ENCODE data around the gene TTC17. TPM values are rescaled to one million over a fixed set of nuclear protein-coding genes. Genes with fewer than 3 reads are reported as not detected.

TTC17 gene
- total RNA-seq, 1 donor from 2014 or later: 56.7 TPM

- TF ChIP-seq, protein P1, sequence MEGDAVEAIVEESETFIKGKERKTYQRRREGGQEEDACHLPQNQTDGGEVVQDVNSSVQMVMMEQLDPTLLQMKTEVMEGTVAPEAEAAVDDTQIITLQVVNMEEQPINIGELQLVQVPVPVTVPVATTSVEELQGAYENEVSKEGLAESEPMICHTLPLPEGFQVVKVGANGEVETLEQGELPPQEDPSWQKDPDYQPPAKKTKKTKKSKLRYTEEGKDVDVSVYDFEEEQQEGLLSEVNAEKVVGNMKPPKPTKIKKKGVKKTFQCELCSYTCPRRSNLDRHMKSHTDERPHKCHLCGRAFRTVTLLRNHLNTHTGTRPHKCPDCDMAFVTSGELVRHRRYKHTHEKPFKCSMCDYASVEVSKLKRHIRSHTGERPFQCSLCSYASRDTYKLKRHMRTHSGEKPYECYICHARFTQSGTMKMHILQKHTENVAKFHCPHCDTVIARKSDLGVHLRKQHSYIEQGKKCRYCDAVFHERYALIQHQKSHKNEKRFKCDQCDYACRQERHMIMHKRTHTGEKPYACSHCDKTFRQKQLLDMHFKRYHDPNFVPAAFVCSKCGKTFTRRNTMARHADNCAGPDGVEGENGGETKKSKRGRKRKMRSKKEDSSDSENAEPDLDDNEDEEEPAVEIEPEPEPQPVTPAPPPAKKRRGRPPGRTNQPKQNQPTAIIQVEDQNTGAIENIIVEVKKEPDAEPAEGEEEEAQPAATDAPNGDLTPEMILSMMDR (IDR thresholded peaks at IDR 0.05; ENCODE audit: insufficient read depth, low read depth, low read length): no peak
- no peak for TF ChIP-seq EZH2 (IDR thresholded peaks at IDR 0.05; ENCODE audit: insufficient read depth, low read length)
- Mint-ChIP-seq H3K36me3 (ENCODE audit: low read depth, unreplicated experiment) (no peaks in the 10 kb centered on the region), H3K4me3 (ENCODE audit: unreplicated experiment) (no peak overlapping the region), H3K4me1 (ENCODE audit: low read depth, unreplicated experiment) (peaks cover 33% of the 10 kb centered on the region), H3K27ac (ENCODE audit: unreplicated experiment) (no peak overlapping the region), H3K27me3 (ENCODE audit: low read depth, unreplicated experiment) (no peaks in the 10 kb centered on the region), H3K9me3 (ENCODE audit: unreplicated experiment) (no peaks in the 10 kb centered on the region)
- Histone ChIP-seq H3K79me2 (ENCODE audit: insufficient read depth, low read length) (peaks cover 74% of the 10 kb centered on the region), H4K20me1 (ENCODE audit: insufficient read depth, low read length) (peaks cover 78% of the 10 kb centered on the region), H3K27ac (ENCODE audit: low read depth, low read length) (no peak overlapping the region), H2AFZ (ENCODE audit: low read depth, low read length) (no peak overlapping the region), H3K4me1 (ENCODE audit: insufficient read depth, low read length) (peaks cover 5% of the 10 kb centered on the region), H3K4me2 (ENCODE audit: low read length) (peak overlapping the region; percentile 40), H3K4me3 (ENCODE audit: insufficient read depth, low read depth, low read length) (no peak overlapping the region), H3K36me3 (ENCODE audit: insufficient read depth, low read length) (peaks cover 4% of the 10 kb centered on the region), H3K27me3 (ENCODE audit: insufficient read depth, low read length) (no peaks in the 10 kb centered on the region), H3K9ac (ENCODE audit: low read length) (no peak overlapping the region), H3K9me3 (ENCODE audit: insufficient read depth, low read depth, low read length) (no peaks in the 10 kb centered on the region)
- DNase-seq (ENCODE audit: low read depth) (peak; percentile 1), FAIRE-seq (no peak)
These were observed 42.8 kb upstream of the TTC17 start for GRCh38 chr11:43315966-43316365.

DNA sequence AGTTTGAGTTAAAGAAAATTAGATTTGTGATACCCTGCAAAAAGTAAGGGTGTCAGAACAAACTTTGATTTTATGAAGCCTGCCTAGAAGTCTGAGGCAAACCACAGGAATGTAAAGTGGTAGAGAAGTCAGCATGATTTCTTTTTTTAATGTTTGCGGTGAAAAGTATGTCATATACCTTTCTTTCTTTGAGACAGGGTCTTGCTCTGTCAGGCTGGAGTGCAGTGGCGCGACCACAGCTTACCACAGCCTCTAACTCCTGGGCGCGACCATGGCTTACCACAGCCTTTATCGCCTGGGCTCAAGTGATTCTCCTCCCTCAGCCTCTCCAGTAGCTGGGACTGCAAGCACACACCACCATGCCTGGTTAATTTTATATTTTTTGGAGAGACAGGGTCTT, 42.3 kb upstream of the TTC17 start:
- Mint-ChIP-seq H3K9me3 (ENCODE audit: unreplicated experiment) (no peaks in the 10 kb centered on the region), H3K27me3 (ENCODE audit: low read depth, unreplicated experiment) (no peaks in the 10 kb centered on the region), H3K27ac (ENCODE audit: unreplicated experiment) (peak overlapping the region; percentile 69), H3K36me3 (ENCODE audit: low read depth, unreplicated experiment) (no peaks in the 10 kb centered on the region), H3K4me3 (ENCODE audit: unreplicated experiment) (no peak overlapping the region), H3K4me1 (ENCODE audit: low read depth, unreplicated experiment) (peaks cover 33% of the 10 kb centered on the region)
- H2AFZ ChIP-seq (ENCODE audit: low read depth, low read length): no peak overlapping the region
- peaks cover 78% of the 10 kb centered on the region for H4K20me1 ChIP-seq (ENCODE audit: insufficient read depth, low read length)
- peaks cover 5% of the 10 kb centered on the region for H3K4me1 ChIP-seq (ENCODE audit: insufficient read depth, low read length)
- peaks cover 74% of the 10 kb centered on the region for H3K79me2 ChIP-seq (ENCODE audit: insufficient read depth, low read length)
- no peak for TF ChIP-seq EZH2 (IDR thresholded peaks at IDR 0.05; ENCODE audit: insufficient read depth, low read length)
- TF ChIP-seq, protein P1 (IDR thresholded peaks at IDR 0.05; ENCODE audit: insufficient read depth, low read depth, low read length): no peak
- H3K36me3 ChIP-seq (ENCODE audit: insufficient read depth, low read length): peaks cover 4% of the 10 kb centered on the region
- H3K4me3 ChIP-seq (ENCODE audit: insufficient read depth, low read depth, low read length): no peak overlapping the region
- peak overlapping the region; percentile 40 for H3K4me2 ChIP-seq (ENCODE audit: low read length)
- no peaks in the 10 kb centered on the region for H3K9me3 ChIP-seq (ENCODE audit: insufficient read depth, low read depth, low read length)
- FAIRE-seq (no peak), DNase-seq (ENCODE audit: low read depth) (peak; percentile 76)
- H3K27ac ChIP-seq (ENCODE audit: low read depth, low read length): no peak overlapping the region
- H3K9ac ChIP-seq (ENCODE audit: low read length): no peak overlapping the region
- H3K27me3 ChIP-seq (ENCODE audit: insufficient read depth, low read length): no peaks in the 10 kb centered on the region

DNA sequence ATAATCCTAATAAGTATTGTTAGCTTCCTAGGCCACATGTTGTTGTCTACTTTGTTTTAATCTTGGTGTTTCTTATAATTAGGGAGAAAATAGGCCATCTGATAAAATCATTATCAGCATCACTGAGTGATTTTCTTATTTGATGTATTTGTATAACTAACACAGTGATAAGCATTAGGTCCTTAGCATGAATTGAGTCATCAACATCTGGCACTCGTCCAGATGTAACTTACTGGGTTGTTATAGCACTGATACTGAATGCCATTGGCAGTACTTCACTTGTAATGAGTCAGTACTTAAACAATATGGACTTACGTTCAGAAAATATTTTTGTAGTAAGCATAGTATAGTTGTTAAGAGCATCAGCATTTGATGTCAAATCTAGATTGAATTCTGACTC, 30.7 kb upstream of the TTC17 start:
- peaks cover 12% of the 10 kb centered on the region for H3K4me1 Mint-ChIP-seq (ENCODE audit: low read depth, unreplicated experiment)
- no peak overlapping the region for H3K4me3 Mint-ChIP-seq (ENCODE audit: unreplicated experiment)
- peak overlapping the region; percentile 70 for H3K27ac Mint-ChIP-seq (ENCODE audit: unreplicated experiment)
- no peak for TF ChIP-seq EZH2 (IDR thresholded peaks at IDR 0.05; ENCODE audit: insufficient read depth, low read length)
- TF ChIP-seq, protein P1 (IDR thresholded peaks at IDR 0.05; ENCODE audit: insufficient read depth, low read depth, low read length): no peak
- H3K36me3 Mint-ChIP-seq (ENCODE audit: low read depth, unreplicated experiment): peaks cover 11% of the 10 kb centered on the region
- H3K79me2 ChIP-seq (ENCODE audit: insufficient read depth, low read length): no peaks in the 10 kb centered on the region
- DNase-seq (ENCODE audit: low read depth): peak; percentile 90
- no peak overlapping the region for H2AFZ ChIP-seq (ENCODE audit: low read depth, low read length)
- H3K27me3 Mint-ChIP-seq (ENCODE audit: low read depth, unreplicated experiment): no peaks in the 10 kb centered on the region
- FAIRE-seq: peak; percentile 75
- H3K9me3 ChIP-seq (ENCODE audit: insufficient read depth, low read depth, low read length): no peaks in the 10 kb centered on the region
- H3K4me1 ChIP-seq (ENCODE audit: insufficient read depth, low read length): peaks cover 4% of the 10 kb centered on the region
- peaks cover 27% of the 10 kb centered on the region for H4K20me1 ChIP-seq (ENCODE audit: insufficient read depth, low read length)
- no peak overlapping the region for H3K4me3 ChIP-seq (ENCODE audit: insufficient read depth, low read depth, low read length)
- no peak overlapping the region for H3K9ac ChIP-seq (ENCODE audit: low read length)
- peaks cover 60% of the 10 kb centered on the region for H3K36me3 ChIP-seq (ENCODE audit: insufficient read depth, low read length)
- H3K27me3 ChIP-seq (ENCODE audit: insufficient read depth, low read length): no peaks in the 10 kb centered on the region
- H3K4me2 ChIP-seq (ENCODE audit: low read length): no peak overlapping the region
- H3K27ac ChIP-seq (ENCODE audit: low read depth, low read length): peak overlapping the region; percentile 55
- H3K9me3 Mint-ChIP-seq (ENCODE audit: unreplicated experiment): no peaks in the 10 kb centered on the region

All from astrocyte (in vitro differentiated cells and primary cell).